ENCODE measurements around the gene THTPA. TPM values are rescaled to one million over a fixed set of nuclear protein-coding genes. Genes with fewer than 3 reads are reported as not detected.
A peak's percentile ranks its signal among the peaks of the same experiment; 100 is the strongest.

Gene THTPA
- total and polyA plus RNA-seq, 2 of the 13 experiments (the other 11 are each of a cell fraction or from before 2014, with no cell fraction given), result 7.4 to 8.7 TPM

GRCh38 chr14:23567186-23568020 lies 11.3 kb downstream of the THTPA start, which contains the start of gene AP1G2 (continued):
- TF ChIP-seq EZH2 (conservative IDR thresholded peaks at IDR 0.05; ENCODE audit: low read depth, low read length), result no peak
- TF ChIP-seq HNF4A (CRISPR knock-in tag; IDR thresholded peaks at IDR 0.05), result peak; percentile 28; the same call in 1 of the 2 replicates
- no peak; the same call in 1 of the 2 replicates for TF ChIP-seq CREM (IDR thresholded peaks at IDR 0.05)
- TF ChIP-seq CREM (CRISPR knock-in tag; IDR thresholded peaks at IDR 0.05), result peak; percentile 44; the same call in 1 of the 2 replicates
- no peak for TF ChIP-seq HDAC6 (IDR thresholded peaks at IDR 0.05; ENCODE audit: low read depth, low read length)
- TF ChIP-seq ZBTB43 (CRISPR knock-in tag; conservative IDR thresholded peaks at IDR 0.05), result 0 out of 2 replicates have a peak, but pooled peaks have one; percentile 14
- TF ChIP-seq ZFP41 (CRISPR knock-in tag; IDR thresholded peaks at IDR 0.05; ENCODE audit: borderline replicate concordance), result peak; percentile 96; the same call in 1 of the 2 replicates
- peak; percentile 70; the same call in 1 of the 2 replicates for TF ChIP-seq BCL6 (CRISPR knock-in tag; IDR thresholded peaks at IDR 0.05)
- TF ChIP-seq DR1 (CRISPR knock-in tag; IDR thresholded peaks at IDR 0.05), result no peak; the same call in 1 of the 2 replicates
- no peak; the same call in 1 of the 2 replicates for TF ChIP-seq DNMT1 (CRISPR knock-in tag; IDR thresholded peaks at IDR 0.05)
- peak; percentile 95 for TF ChIP-seq ZNF331 (CRISPR knock-in tag; IDR thresholded peaks at IDR 0.05)
- peak; percentile 97 for TF ChIP-seq SRY (CRISPR knock-in tag; IDR thresholded peaks at IDR 0.05)
- no peak for TF ChIP-seq RORA (CRISPR knock-in tag; IDR thresholded peaks at IDR 0.05)
- TF ChIP-seq KDM5A (IDR thresholded peaks at IDR 0.05; ENCODE audit: borderline replicate concordance, low read length), result peak; percentile 94
- peak; percentile 90 for TF ChIP-seq ZSCAN9 (CRISPR knock-in tag; IDR thresholded peaks at IDR 0.05; ENCODE audit: borderline replicate concordance)
- TF ChIP-seq SETDB1 (CRISPR knock-in tag; IDR thresholded peaks at IDR 0.05; ENCODE audit: borderline replicate concordance), result no peak
- TF ChIP-seq ARNT2 (CRISPR knock-in tag; IDR thresholded peaks at IDR 0.05; ENCODE audit: low read depth), result peak; percentile 94; the same call in 1 of the 2 replicates
- TF ChIP-seq SMYD3 (CRISPR knock-in tag; IDR thresholded peaks at IDR 0.05), result peak; percentile 91; the same call in 1 of the 2 replicates
- TF ChIP-seq DZIP1 (CRISPR knock-in tag; IDR thresholded peaks at IDR 0.05), result no peak; the same call in 1 of the 2 replicates
- no peak for TF ChIP-seq ZNF816 (CRISPR knock-in tag; IDR thresholded peaks at IDR 0.05; ENCODE audit: borderline replicate concordance)
- TF ChIP-seq DDIT3 (CRISPR knock-in tag; IDR thresholded peaks at IDR 0.05), result no peak
- TF ChIP-seq SP5 (CRISPR knock-in tag; IDR thresholded peaks at IDR 0.05; ENCODE audit: borderline replicate concordance, low read depth), result peak; percentile 89
- TF ChIP-seq IRF2 (CRISPR knock-in tag; IDR thresholded peaks at IDR 0.05), result peak; percentile 91
- TF ChIP-seq U2AF2 (IDR thresholded peaks at IDR 0.05; ENCODE audit: low read depth, low read length), result no peak; the same call in none of the 2 replicates
- TF ChIP-seq CBX5 (CRISPR knock-in tag; IDR thresholded peaks at IDR 0.05; ENCODE audit: borderline replicate concordance), result peak; percentile 96; the same call in 1 of the 2 replicates

All from HepG2 (cell line).